ENCODE measurements around the gene NUP85.
"Not testable (repeated sequence)": the region's sequence is repeated elsewhere in the genome, so short reads cannot be mapped to it uniquely, and the experiment has no call there.

Gene NUP85

GRCh38 chr17:75205037-75205792 lies at the start of gene NUP85:
Gene NUP85 (plus strand): TSS chr17:75205679. CDS start chr17:75205762, 83 bp downstream.
- DNase-seq (ENCODE audit: low read depth), result peak; percentile 84

GRCh38 chr17:75158480-75158879 lies 47.0 kb upstream of the NUP85 start:
- DNase-seq (ENCODE audit: low read depth), result not testable (repeated sequence)

- DNase-seq (ENCODE audit: low read depth), result no peak
These were observed 46.1 kb upstream of the NUP85 start for GRCh38 chr17:75159196-75160031.

- no peak for DNase-seq (ENCODE audit: low read depth)
These were observed 45.3 kb upstream of the NUP85 start for GRCh38 chr17:75160211-75160610.

GRCh38 chr17:75163074-75163473 lies 42.4 kb upstream of the NUP85 start:
- no peak for DNase-seq (ENCODE audit: low read depth)

DNA sequence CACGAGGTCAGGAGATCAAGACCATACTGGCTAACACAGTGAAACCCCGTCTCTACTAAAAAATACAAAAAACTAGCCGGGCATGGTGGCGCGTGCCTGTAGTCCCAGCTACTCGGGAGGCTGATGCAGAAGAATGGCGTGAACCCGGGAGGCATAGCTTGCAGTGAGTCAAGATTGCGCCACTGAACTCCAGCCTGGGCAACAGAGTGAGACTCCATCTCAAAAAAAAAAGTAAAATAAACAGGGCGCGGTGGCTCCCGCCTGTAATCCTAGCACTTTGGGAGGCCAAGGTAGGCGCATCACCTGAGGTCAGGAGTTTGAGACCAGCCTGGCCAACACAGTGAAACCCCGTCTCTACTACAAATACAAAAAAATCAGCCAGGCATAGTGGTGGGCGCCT lies 40.9 kb upstream of the NUP85 start:
- not testable (repeated sequence) for DNase-seq (ENCODE audit: low read depth)

- no peak for DNase-seq (ENCODE audit: low read depth)
These were observed 36.5 kb upstream of the NUP85 start for GRCh38 chr17:75168998-75169397.

- no peak for DNase-seq (ENCODE audit: low read depth)
These were observed 32.0 kb upstream of the NUP85 start for GRCh38 chr17:75173526-75173925.

DNA sequence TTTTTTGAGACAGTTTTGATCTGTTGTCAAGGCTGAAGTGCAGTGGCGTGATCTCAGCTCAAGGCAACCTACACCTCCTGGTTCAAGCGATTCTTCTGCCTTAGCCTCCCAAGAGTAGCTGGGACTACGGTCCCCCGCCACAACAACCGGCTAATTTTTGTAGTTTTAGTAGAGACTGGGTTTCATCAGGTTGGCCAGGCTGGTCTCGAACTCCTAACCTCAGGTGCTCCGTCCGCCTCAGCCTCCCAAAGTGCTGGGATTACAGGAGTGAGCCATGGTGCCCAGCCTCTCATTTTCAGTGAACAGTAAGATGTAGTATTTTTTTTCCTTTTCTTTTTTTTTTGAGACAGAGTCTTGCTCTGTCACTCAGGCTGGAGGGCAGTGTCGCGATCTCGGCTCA lies 30.5 kb upstream of the NUP85 start:
- DNase-seq (ENCODE audit: low read depth), result no peak

DNA sequence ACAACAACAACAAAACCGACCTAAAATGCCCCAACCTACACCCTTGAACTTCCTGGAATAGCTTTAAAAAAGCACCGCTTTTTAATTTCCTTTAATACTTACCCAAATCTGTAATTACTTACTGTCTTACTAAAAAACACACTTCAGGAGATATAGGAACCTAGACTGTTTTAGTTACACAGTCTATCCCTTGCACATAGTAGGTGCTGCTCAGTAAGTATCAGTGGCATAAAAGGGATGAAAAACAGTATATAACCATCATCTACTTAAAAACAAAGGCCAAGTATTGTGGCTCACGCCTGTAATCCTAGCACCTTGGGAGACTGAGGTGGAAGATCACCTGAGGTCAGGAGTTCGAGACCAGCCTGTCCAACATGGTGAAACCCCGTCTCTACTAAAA lies 28.9 kb upstream of the NUP85 start:
- no peak for DNase-seq (ENCODE audit: low read depth)

- no peak for DNase-seq (ENCODE audit: low read depth)
These were observed 27.0 kb upstream of the NUP85 start for GRCh38 chr17:75178453-75178852.

- no peak for DNase-seq (ENCODE audit: low read depth)
These were observed 24.4 kb upstream of the NUP85 start for GRCh38 chr17:75181110-75181509.

GRCh38 chr17:75181608-75182318 lies 23.7 kb upstream of the NUP85 start:
- DNase-seq (ENCODE audit: low read depth), result peak; percentile 43

DNA sequence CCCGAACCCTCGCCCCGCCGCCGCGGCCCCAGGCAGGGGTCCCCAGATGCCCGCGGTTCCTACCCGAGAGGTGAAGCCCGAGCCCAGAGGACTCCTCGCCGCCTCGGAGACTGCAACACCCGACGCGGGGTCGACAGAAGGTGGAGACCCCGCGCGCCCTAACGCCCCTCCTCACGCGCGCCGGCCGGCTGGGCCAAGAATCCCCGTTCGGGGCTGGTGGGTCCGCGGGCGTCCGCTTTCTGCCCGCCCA lies 23.2 kb upstream of the NUP85 start:
- no peak for DNase-seq (ENCODE audit: low read depth)

DNA sequence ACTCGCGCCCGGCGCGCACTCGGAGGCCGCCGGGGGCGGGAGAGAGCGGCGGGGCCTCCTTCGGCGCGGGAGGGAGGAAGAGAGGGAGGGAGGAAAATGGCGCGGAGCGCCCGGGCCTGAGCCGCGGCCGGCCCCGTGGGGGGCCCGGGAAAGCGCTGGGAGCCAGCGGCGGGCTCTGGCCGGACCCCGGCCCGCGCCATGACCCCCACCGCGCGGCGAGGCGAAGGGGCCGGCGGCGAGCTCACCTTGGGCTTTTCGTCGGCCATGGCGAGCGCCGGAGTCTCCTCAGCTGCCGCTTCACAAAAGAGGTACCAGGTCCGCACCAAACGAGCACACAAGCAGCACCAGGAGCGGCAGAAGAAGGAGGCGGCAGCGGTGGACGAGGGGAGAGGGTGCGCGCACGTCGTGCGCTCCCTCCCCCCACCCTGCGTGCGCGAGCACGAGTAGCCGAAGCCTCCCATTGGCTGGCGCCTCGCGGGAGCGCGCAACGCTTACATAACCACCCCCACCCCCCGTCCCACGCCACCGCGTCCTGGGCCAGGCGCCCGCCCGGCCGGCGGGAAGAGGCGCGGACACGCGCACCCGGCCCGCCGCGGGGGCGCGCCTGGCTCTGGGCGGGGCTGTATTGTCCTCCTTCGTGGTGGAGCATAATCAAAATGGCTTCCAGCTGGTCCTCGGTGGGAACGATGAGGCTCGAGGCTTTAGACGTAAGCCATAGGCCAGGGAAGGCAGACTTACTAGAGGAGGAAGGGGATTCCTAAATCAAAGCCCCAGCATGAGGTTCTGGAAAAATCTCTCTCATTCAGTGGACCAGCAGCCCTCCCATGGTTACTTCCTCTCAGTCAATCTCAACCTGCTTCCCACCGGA lies 22.7 kb upstream of the NUP85 start, which contains the start of gene SUMO2:
SUMO2 (minus strand) TSS at position 391 of the 868 bp plus-strand sequence; CDS start at position 266, 125 bp downstream.
- peak; percentile 90 for DNase-seq (ENCODE audit: low read depth)

- DNase-seq (ENCODE audit: low read depth), result no peak
These were observed 21.2 kb upstream of the NUP85 start for GRCh38 chr17:75183999-75184884.

GRCh38 chr17:75188614-75189013 lies 16.9 kb upstream of the NUP85 start:
- no peak for DNase-seq (ENCODE audit: low read depth)

DNA sequence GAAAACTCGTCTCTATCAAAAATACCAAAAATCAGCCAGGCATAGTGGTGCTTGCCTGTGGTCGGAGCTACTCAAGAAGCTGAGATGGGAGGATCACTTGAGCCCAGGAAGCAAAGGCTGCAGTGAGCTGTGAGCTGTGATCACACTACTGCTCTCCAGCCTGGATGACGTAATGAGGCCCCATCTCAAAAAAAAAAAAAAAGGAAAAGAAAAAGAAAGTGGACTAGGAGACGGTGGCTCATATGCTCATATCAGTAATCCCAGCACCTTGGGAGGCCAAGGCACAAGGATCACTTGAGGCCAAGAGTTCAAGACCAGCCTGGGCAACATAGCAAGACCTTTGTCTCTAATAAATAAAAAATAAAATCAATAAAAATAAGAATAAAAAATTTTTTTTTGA lies 13.9 kb upstream of the NUP85 start:
- DNase-seq (ENCODE audit: low read depth), result no peak

DNA sequence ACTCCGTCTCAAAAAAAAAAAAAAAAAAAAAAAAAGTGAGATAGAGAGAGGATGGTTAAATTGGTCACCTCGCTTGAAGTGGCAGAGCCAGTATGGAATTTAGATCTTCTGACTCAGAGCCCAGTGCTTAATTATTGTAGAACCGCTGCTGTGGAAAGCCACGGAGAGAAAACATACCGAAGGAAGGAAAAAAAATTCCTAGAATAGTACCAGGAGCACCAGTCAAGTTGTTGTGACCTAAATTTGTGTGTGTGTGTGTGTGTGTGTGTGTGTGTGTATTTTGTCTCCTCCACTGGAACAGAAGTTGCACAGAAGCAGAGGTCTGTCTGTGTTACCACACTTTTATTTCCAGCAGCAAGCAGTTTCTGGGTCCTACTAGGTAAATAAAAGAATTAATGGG lies 10.6 kb upstream of the NUP85 start:
- DNase-seq (ENCODE audit: low read depth), result no peak

GRCh38 chr17:75199886-75200618 lies 5.4 kb upstream of the NUP85 start:
- DNase-seq (ENCODE audit: low read depth), result no peak
